HUES64 (cell line): Measurements from ENCODE around the gene PLCB2.
A peak's percentile ranks its signal among the peaks of the same experiment; 100 is the strongest.

ENCODE experiments used
- H3K27ac ChIP-seq: 2 replicates; pipeline ENCODE4 v1.7.0; 2013; ENCODE audit warnings: low read depth, low read length, inconsistent platforms
- H3K27me3 ChIP-seq: 2 replicates; pipeline ENCODE4 v1.6.1; 2013; ENCODE audit warnings: mild to moderate bottlenecking, low read length; ENCODE audit not compliant: insufficient read depth
- H3K36me3 ChIP-seq: 2 replicates; pipeline ENCODE4 v1.6.1; 2013; ENCODE audit warnings: mild to moderate bottlenecking, low read length; ENCODE audit not compliant: insufficient read depth
- H3K4me1 ChIP-seq: 2 replicates; pipeline ENCODE4 v1.6.1; 2013; ENCODE audit warnings: mild to moderate bottlenecking, low read length, moderate library complexity; ENCODE audit not compliant: insufficient read depth
- H3K4me3 ChIP-seq: 2 replicates; pipeline ENCODE4 v1.5.1; 2013; ENCODE audit warnings: mild to moderate bottlenecking, low read length, moderate library complexity
- H3K9ac ChIP-seq: 2 replicates; pipeline ENCODE4 v1.6.1; 2013; ENCODE audit warnings: mild to moderate bottlenecking, low read depth, low read length
- H3K9me3 ChIP-seq: 2 replicates; pipeline ENCODE4 v1.6.1; 2013; ENCODE audit warnings: low read depth, low read length; ENCODE audit not compliant: insufficient read depth
- WGBS: fragments of 150-250, 120-280 bp; methylation state at CpG from one replicate; pipeline ENCODE4 v1.1.7; 2013; ENCODE audit warnings: missing lambda C conversion rate; 5-methylcytosine and 5-hydroxymethylcytosine counted together

Gene PLCB2

DNA sequence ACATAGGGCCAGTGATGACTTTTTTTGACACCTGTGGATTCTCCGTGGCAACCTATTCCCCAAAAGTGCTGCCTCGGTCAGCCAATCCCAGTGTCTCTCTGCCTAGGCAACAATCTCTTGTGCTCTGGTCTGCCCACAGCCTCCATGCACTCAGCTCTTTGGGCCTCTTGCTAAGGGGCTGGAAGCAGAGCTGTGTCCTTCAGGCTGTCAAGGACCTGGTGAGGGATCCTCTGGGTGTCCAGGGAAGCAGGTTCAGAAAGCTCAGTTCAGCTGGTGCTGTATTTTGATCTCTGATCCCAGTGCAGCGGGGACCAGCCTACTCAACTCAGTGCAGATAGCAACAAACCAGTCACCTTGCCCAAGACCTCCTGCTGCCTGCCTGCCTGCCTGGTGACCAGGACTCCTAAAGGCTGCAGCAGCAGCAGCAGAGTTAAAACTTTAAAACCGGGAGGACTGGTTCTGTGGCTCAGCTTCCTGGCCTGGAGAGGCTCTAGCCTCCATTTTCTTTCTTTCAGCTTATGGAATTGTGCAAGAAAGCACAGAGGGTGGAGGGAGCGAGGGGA, 62.7 kb downstream of the PLCB2 start:
- no peak overlapping the region for H3K27ac ChIP-seq
- 85% methylated on average over 5 of the region's 5 CpGs for WGBS

DNA sequence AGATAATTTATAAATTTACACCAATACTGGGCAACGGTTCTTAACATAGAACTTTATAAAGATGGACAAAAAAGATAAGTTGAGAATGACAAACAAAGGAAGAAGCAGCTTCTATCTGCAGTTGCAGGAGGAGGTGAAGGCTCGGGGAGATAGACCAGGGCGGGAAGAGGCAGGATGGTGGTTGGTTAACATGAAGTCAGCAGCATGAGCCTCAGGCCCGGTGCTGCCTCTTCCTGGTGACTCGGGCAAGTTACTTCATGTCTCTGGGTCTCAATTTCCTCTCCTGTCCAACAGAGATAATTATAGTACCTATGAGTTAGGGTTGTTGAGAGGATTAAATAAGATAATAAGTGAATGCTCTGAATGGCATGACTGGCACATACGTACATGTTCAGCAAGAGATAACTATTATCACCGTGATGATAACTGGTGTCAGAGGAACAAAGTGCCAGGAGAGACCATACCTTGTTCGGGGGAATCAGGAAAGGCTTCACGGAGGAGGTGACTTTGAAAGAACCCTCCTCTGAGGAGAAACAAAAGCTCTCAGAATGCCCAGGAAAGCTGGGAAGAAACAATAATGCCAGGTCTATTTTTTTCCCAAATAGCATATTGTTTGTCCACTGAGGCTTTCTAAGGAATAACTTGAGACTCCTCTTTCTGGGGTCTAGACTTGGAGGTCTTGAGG, 64.5 kb downstream of the PLCB2 start:
- H3K4me1 ChIP-seq = peaks cover 20% of the 10 kb centered on the region
- no peak overlapping the region for H3K27ac ChIP-seq
- H3K27me3 ChIP-seq = peaks cover 8% of the 10 kb centered on the region; the same call in 1 of the 2 replicates
- no peaks in the 10 kb centered on the region for H3K36me3 ChIP-seq
- no peak overlapping the region for H3K4me3 ChIP-seq
- no peaks in the 10 kb centered on the region for H3K9me3 ChIP-seq
- no peak overlapping the region for H3K9ac ChIP-seq
- 92% methylated on average over 9 of the region's 9 CpGs for WGBS

More for the DNA sequence above, 62.7 kb downstream of the PLCB2 start:
- Histone ChIP-seq H3K4me1 (peaks cover 6% of the 10 kb centered on the region; the same call in 1 of the 2 replicates), H3K9ac (no peak overlapping the region), H3K4me3 (no peak overlapping the region), H3K9me3 (no peaks in the 10 kb centered on the region), H3K27me3 (no peaks in the 10 kb centered on the region), H3K36me3 (no peaks in the 10 kb centered on the region)

DNA sequence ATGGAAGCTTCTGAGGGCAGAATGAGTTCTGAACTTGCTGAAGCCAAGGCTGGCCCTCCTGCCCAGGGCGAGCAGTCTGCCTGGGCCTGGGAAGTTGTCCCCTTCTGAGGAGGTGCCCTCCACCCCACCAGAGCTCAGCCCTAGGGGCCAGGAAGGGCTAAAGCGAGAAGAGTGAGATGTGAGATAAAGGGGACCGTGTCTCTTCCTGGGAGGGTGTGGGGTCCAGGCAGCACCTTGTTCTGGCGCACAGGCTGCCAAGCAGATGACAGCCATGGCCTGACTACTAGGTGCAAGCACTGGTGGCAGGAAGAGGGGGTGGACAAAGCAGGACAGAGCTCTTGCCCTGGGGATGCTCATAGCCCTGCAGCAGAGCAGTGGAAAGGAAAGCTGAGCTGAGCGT, 65.1 kb downstream of the PLCB2 start:
- Histone ChIP-seq H3K36me3 (no peaks in the 10 kb centered on the region), H3K4me1 (peaks cover 20% of the 10 kb centered on the region), H3K9ac (no peak overlapping the region; the same call in 1 of the 2 replicates), H3K27me3 (peaks cover 15% of the 10 kb centered on the region; the same call in 1 of the 2 replicates), H3K27ac (no peak overlapping the region), H3K4me3 (no peak overlapping the region), H3K9me3 (no peaks in the 10 kb centered on the region)
- 94% methylated on average over 5 of the region's 5 CpGs for WGBS

DNA sequence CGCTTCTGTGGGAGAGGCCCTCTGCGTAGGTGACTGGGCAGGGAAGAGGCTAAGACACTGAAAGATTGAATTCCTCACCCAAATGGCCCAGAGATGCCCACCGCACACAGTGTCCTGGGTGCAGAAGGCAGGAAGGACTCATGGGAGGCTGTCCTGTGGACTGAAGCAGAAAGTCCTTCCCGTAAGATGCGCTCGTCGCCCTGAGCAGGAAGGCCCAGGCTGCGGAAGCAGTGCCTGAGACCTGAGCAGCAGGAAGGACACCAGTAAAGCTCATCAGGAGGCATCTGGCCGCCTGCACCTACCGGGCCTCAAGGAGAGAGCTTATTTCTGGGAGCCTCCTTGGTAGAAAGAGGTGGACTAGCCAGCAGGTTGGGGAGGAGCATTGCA, 65.5 kb downstream of the PLCB2 start:
- Histone ChIP-seq H3K4me3 (no peak overlapping the region), H3K27ac (no peak overlapping the region), H3K4me1 (peaks cover 20% of the 10 kb centered on the region), H3K9ac (no peak overlapping the region; the same call in 1 of the 2 replicates), H3K36me3 (no peaks in the 10 kb centered on the region), H3K9me3 (no peaks in the 10 kb centered on the region), H3K27me3 (peaks cover 16% of the 10 kb centered on the region; the same call in 1 of the 2 replicates)
- 95% methylated on average over 10 of the region's 10 CpGs for WGBS

- no peak overlapping the region for H3K27ac ChIP-seq
- H3K4me1 ChIP-seq = peaks cover 20% of the 10 kb centered on the region
- H3K36me3 ChIP-seq = no peaks in the 10 kb centered on the region
- peaks cover 16% of the 10 kb centered on the region; the same call in 1 of the 2 replicates for H3K27me3 ChIP-seq
- H3K9me3 ChIP-seq = no peaks in the 10 kb centered on the region
- no peak overlapping the region for H3K9ac ChIP-seq
- WGBS = 88% methylated on average over 14 of the region's 14 CpGs
- H3K4me3 ChIP-seq = no peak overlapping the region
Observed at GRCh38 chr15:40241269-40242212, 66.2 kb downstream of the PLCB2 start.

DNA sequence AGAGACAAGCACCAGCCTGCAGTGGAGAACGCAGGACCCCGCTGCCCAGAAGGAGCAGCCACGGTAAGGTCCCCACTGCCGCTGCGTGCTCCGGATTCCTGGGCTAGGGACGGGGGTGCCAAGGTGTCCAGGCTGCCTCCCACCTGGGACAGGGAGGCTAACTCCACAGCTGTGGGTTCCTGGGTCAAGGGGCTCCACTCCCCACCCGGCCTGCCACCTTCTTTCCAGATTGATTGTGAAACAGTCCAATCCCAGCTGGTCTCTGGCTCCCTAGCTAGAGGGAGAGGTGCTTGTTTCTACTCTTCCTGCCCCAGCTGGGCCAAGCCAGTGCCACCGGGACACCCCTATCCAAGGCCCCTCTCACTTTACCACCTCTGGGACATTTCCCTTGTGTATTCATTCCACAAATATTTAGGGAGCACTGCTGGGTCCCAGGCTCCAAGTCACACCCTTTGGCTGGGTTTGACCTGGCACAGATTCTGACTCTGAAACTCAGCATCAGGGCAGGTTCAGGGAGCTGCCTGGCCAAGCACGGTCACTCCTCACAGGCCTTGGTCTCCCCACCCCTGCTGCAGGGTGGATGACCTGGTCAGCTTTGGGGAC, 67.0 kb downstream of the PLCB2 start:
- Histone ChIP-seq H3K9me3 (no peaks in the 10 kb centered on the region), H3K27me3 (peaks cover 16% of the 10 kb centered on the region; the same call in 1 of the 2 replicates), H3K4me3 (no peak overlapping the region), H3K4me1 (peaks cover 19% of the 10 kb centered on the region), H3K27ac (no peak overlapping the region), H3K36me3 (no peaks in the 10 kb centered on the region), H3K9ac (no peak overlapping the region)
- 89% methylated on average over 10 of the region's 10 CpGs for WGBS

- Histone ChIP-seq H3K4me3 (peak overlapping the region; percentile 40; the same call in 1 of the 2 replicates), H3K36me3 (no peaks in the 10 kb centered on the region), H3K9me3 (no peaks in the 10 kb centered on the region), H3K9ac (no peak overlapping the region; the same call in 1 of the 2 replicates), H3K27ac (no peak overlapping the region), H3K4me1 (peaks cover 14% of the 10 kb centered on the region), H3K27me3 (peaks cover 16% of the 10 kb centered on the region; the same call in 1 of the 2 replicates)
- 82% methylated on average over 18 of the region's 19 CpGs for WGBS
Observed at GRCh38 chr15:40239693-40240618, 67.8 kb downstream of the PLCB2 start.

DNA sequence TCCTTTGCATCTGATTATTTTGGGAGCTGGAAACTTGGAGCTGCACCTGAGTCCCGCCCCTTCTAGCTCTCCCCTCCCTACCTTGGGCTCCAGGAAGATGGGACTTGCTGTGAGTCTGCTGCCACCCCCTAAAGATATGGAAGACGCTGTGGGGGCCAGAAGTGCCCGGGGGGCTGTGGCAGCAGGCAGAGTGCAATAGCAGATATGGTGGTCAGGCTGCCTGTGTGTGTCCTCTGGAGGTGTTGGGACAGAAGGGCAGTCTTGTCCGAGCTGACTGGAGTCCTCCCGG, 68.4 kb downstream of the PLCB2 start:
- no peaks in the 10 kb centered on the region for H3K9me3 ChIP-seq
- H3K4me1 ChIP-seq = peaks cover 14% of the 10 kb centered on the region
- no peak overlapping the region for H3K27ac ChIP-seq
- H3K4me3 ChIP-seq = peak overlapping the region; percentile 40
- peak overlapping the region; percentile 68; the same call in 1 of the 2 replicates for H3K9ac ChIP-seq
- peaks cover 16% of the 10 kb centered on the region; the same call in 1 of the 2 replicates for H3K27me3 ChIP-seq
- WGBS = 30% methylated on average over 5 of the region's 5 CpGs
- no peaks in the 10 kb centered on the region for H3K36me3 ChIP-seq

DNA sequence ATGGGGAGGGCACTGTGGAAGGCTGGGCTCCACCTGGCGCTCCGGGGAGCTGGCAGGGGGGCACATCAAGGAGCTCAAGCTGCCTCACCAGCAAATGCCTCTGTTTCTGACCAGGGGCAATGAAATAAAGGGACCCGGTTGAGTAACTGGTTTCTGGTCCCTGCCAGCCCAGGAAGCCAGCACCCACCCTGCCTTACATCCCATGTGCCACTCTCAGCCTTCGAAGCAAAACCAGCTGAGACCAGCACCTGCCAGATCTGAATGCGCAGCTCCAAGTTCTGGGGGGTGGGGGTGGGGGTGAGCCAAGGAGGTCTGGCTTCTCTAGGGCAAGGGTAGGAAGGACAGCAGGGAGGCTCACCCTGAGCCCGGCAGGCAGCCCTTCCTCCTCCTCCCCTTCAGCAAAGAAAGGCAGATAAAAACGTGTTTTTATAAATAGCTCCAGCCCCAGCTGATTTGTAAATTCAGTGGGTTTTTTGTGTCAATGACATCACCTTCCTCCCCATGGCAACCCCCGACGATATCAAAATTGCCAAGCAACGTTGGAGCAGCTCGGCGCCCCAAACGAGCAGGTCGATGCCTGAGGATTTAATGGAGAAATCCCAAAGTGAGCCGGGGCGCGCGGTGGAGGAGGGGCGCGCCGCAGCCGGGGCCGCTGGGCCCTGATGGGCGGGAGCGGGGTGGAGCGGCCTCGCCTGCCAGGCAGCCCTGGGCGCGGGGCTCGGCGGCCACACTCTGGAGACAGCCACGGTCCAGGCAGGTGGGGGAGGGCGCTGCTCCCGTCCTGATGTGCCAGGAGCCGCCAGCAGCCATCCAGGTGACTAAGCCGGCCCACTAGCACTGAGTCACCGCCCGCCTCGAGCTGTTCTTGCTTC, 69.0 kb downstream of the PLCB2 start, which contains the start of gene PAK6:
PAK6 (plus strand) TSS at position 532 of the 872 bp plus-strand sequence. CDS start 25,723 bp downstream, outside the sequence.
- peaks cover 16% of the 10 kb centered on the region; the same call in 1 of the 2 replicates for H3K27me3 ChIP-seq
- no peaks in the 10 kb centered on the region for H3K36me3 ChIP-seq
- WGBS = 7% methylated on average over 39 of the region's 39 CpGs
- H3K9ac ChIP-seq = peak within 1 kb of the TSS; percentile 68
- H3K9me3 ChIP-seq = no peaks in the 10 kb centered on the region
- peaks cover 14% of the 10 kb centered on the region for H3K4me1 ChIP-seq
- peak within 1 kb of the TSS; percentile 40 for H3K4me3 ChIP-seq
- H3K27ac ChIP-seq = no peak within 1 kb of the TSS
